Heart left ventricle (tissue), 13 donors: ENCODE measurements around the gene CDKN3.

Experiments
- POLR2A ChIP-seq, 2 donors: fragments of 450-650 bp; IDR thresholded peaks; one replicate each; pipeline ENCODE4 v1.6.1; 2017; ENCODE audit warnings: antibody characterized with exemption in 2 of 2, mild to moderate bottlenecking in 2 of 2, moderate library complexity in 2 of 2
- TF ChIP-seq, protein P1 (sequence below), 12 donors: fragments of 200-600 bp; sonication (generic) in 4 of 12; IDR thresholded peaks; one replicate each; pipeline versions ENCODE4 v1.5.0 to v1.8.0; 2018 to 2022; ENCODE audit warnings: antibody characterized with exemption in 12 of 12, mild to moderate bottlenecking in 5 of 12
- donor health status: ischemic (EF 13 %, LVEDD 7.1; RV severe dilation, severe dysfunction).
- donor health status: DM: no; HTN: yes; CAD: no.
- donor health status: DM: no; HTN: no; CAD: no.
- donor health status: ischemic (EF 25% LVEDD 6.9; RV normal size, moderate dysfunction).
- donor health status: ischemic (EF 25% LVEDD 5.7; RV mildly dilated, moderate dysfunction).
- donor health status: ischemic (EF 35%, LVEDD 5.7; RV mildly dilated, moderate dysfunction).
- donor health status: nonischemic (EF 11% LVEDD 7.7; RV severe dilation, severe dysfunction).
- donor health status: DM: yes; HTN: yes; CAD: no.
- donor health status: PGD.
- donor health status: ischemic (EF 29% LVEDD 5.4; RV normal size, mild dysfunction).
- donor health status: nonischemic (EF 23%, LVEDD 6.1; RV moderate dilation, normal function).

DNA sequence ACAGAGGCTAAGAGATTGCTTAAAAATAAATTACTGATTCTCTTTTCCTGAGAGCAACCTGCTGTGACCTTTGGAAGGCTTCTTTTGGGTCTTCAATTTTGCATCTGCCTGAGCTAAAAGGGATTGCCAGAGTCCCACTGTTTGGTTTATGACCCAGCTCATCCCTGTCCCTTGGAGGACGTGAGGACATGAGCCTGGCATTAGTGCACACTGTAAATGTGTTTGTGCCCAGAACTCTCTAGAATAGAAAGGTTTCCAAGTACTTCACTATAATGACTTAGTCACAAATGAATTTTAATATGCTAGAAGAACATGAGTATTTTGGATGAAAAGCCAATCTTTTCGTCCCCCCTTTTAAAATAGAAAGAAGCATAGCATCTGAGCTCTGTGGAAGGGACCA lies 47.1 kb upstream of the CDKN3 start:
- no peak for TF ChIP-seq POLR2A (IDR thresholded peaks at IDR 0.05)
- TF ChIP-seq, protein P1, sequence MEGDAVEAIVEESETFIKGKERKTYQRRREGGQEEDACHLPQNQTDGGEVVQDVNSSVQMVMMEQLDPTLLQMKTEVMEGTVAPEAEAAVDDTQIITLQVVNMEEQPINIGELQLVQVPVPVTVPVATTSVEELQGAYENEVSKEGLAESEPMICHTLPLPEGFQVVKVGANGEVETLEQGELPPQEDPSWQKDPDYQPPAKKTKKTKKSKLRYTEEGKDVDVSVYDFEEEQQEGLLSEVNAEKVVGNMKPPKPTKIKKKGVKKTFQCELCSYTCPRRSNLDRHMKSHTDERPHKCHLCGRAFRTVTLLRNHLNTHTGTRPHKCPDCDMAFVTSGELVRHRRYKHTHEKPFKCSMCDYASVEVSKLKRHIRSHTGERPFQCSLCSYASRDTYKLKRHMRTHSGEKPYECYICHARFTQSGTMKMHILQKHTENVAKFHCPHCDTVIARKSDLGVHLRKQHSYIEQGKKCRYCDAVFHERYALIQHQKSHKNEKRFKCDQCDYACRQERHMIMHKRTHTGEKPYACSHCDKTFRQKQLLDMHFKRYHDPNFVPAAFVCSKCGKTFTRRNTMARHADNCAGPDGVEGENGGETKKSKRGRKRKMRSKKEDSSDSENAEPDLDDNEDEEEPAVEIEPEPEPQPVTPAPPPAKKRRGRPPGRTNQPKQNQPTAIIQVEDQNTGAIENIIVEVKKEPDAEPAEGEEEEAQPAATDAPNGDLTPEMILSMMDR (IDR thresholded peaks at IDR 0.05) = no peak
